ENCODE measurements around the gene TBCK.
"Not testable (repeated sequence)": the region's sequence is repeated elsewhere in the genome, so short reads cannot be mapped to it uniquely, and the experiment has no call there.

Gene TBCK

DNA sequence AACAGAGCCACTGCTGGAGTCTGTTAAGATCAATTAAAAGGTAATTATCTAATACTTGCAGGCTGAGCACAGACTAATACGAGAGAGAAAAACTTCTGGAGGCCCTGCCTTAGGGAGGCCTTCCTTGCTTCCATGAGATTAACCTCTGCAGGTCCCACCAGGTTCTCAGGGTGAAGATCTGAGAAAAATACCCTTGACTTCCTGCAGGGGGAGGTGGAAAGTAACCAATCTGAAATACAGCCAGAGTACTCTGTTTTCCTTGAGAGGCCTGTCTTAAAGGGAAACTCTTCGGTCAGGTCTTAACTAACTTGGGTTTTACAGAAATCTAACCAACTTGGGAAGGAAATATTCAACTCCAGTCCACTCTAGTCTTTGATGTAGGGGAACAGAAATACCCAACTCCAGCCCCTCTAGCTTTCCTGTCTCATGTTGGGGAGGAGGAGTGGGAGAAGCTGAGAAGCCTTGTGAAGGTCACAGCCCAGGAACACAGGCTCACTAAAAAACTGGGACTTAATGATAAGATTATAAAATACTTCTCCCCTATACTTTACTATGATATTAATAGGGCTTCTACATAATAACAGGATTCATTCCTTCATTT lies 77.1 kb downstream of the TBCK start:
- Histone ChIP-seq H3K27ac (no peak overlapping the region), H3K4me3 (no peak overlapping the region), H3K27me3 (no peaks in the 10 kb centered on the region), H3K9me3 (no peaks in the 10 kb centered on the region), H3K4me1 (no peaks in the 10 kb centered on the region), H3K36me3 (peaks cover 5 to 26% (median 23%) of the 10 kb centered on the region in 3 donors)
- DNase-seq: no peak
- intact Hi-C loops (cut with DNase I; ENCODE audit: low total_unique reads): no loop called here
- TF ChIP-seq, protein P1, sequence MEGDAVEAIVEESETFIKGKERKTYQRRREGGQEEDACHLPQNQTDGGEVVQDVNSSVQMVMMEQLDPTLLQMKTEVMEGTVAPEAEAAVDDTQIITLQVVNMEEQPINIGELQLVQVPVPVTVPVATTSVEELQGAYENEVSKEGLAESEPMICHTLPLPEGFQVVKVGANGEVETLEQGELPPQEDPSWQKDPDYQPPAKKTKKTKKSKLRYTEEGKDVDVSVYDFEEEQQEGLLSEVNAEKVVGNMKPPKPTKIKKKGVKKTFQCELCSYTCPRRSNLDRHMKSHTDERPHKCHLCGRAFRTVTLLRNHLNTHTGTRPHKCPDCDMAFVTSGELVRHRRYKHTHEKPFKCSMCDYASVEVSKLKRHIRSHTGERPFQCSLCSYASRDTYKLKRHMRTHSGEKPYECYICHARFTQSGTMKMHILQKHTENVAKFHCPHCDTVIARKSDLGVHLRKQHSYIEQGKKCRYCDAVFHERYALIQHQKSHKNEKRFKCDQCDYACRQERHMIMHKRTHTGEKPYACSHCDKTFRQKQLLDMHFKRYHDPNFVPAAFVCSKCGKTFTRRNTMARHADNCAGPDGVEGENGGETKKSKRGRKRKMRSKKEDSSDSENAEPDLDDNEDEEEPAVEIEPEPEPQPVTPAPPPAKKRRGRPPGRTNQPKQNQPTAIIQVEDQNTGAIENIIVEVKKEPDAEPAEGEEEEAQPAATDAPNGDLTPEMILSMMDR (IDR thresholded peaks at IDR 0.05): peak; percentile 40 to 60

DNA sequence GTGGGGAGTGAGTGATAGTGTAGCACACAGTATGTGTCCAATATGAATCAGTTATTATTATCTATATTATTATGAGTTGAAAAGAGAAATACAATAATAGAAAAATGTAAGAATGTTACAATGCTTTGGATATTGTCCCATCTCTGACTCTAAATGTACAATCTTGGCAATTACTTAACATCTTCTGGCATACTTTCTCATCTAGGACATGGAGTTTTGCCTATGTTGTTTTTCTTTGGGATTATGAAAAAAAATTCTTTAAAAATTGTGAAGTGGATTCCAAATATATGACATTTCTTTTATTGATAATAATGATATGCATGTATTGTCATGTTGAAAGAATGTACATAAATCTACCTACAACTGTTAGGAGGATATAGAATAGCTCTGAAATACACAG lies 84.1 kb downstream of the TBCK start:
- TF ChIP-seq, protein P1 (IDR thresholded peaks at IDR 0.05): no peak
- Histone ChIP-seq H3K27ac (no peak overlapping the region), H3K4me1 (no peaks in the 10 kb centered on the region), H3K9me3 (no peaks in the 10 kb centered on the region), H3K36me3 (peaks cover 40 to 68% (median 56%) of the 10 kb centered on the region in 3 donors), H3K4me3 (no peak overlapping the region), H3K27me3 (no peaks in the 10 kb centered on the region)
- intact Hi-C loops (cut with DNase I; ENCODE audit: low total_unique reads): no loop called here
- no peak for DNase-seq

- DNase-seq: no peak
- H3K4me1 ChIP-seq: no peaks in the 10 kb centered on the region
- TF ChIP-seq, protein P1 (IDR thresholded peaks at IDR 0.05): no peak
- no peaks in the 10 kb centered on the region for H3K9me3 ChIP-seq
- peaks cover 6 to 25% (median 18%) of the 10 kb centered on the region in 3 donors for H3K36me3 ChIP-seq
- H3K27ac ChIP-seq: no peak overlapping the region
- H3K4me3 ChIP-seq: no peak overlapping the region
- H3K27me3 ChIP-seq: no peaks in the 10 kb centered on the region
- intact Hi-C loops (cut with DNase I; ENCODE audit: low total_unique reads): no loop called here
Measured at GRCh38 chr4:106222548-106222947, 93.5 kb downstream of the TBCK start.

DNA sequence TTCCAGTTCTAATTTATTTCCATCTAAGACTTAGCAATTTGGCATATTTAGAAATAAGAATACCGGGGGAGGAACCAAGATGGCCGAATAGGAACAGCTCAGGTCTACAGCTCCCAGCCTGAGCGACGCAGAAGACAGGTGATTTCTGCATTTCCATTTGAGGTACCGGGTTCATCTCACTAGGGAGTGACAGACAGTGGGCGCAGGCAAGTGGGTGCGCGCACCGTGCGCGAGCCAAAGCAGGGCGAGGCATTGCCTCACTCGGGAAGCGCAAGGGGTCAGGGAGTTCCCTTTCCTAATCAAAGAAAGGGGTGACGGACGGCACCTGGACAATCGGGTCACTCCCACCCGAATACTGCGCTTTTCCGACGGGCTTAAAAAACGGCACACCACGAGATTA lies 102.7 kb downstream of the TBCK start:
- H3K4me3 ChIP-seq; H3K9me3 ChIP-seq; H3K27me3 ChIP-seq; DNase-seq; H3K4me1 ChIP-seq; H3K27ac ChIP-seq; intact Hi-C loops (cut with DNase I; ENCODE audit: low total_unique reads): not testable (repeated sequence)
- H3K36me3 ChIP-seq: peaks cover 7 to 13% (median 8%) of the 10 kb centered on the region in 3 donors

GRCh38 chr4:106210021-106210420 lies 106.0 kb downstream of the TBCK start:
- Histone ChIP-seq H3K27ac (no peak overlapping the region), H3K9me3 (no peaks in the 10 kb centered on the region), H3K27me3 (no peaks in the 10 kb centered on the region), H3K36me3 (peaks cover 8 to 13% (median 11%) of the 10 kb centered on the region in 3 donors), H3K4me1 (no peaks in the 10 kb centered on the region), H3K4me3 (no peak overlapping the region)
- no peak for DNase-seq
- TF ChIP-seq, protein P1 (IDR thresholded peaks at IDR 0.05): no peak
- intact Hi-C loops (cut with DNase I; ENCODE audit: low total_unique reads): no loop called here

- H3K36me3 ChIP-seq: peaks cover 8 to 13% (median 11%) of the 10 kb centered on the region in 3 donors
- TF ChIP-seq, protein P1 (IDR thresholded peaks at IDR 0.05): no peak
- no peak overlapping the region for H3K27ac ChIP-seq
- H3K4me3 ChIP-seq: no peak overlapping the region
- no peaks in the 10 kb centered on the region for H3K4me1 ChIP-seq
- DNase-seq: no peak
- H3K9me3 ChIP-seq: no peaks in the 10 kb centered on the region
- H3K27me3 ChIP-seq: no peaks in the 10 kb centered on the region
- intact Hi-C loops (cut with DNase I; ENCODE audit: low total_unique reads): no loop called here
Measured at GRCh38 chr4:106208481-106209460, 107.2 kb downstream of the TBCK start.
